Type B pancreatic cell (in vitro differentiated cells): ENCODE data around the gene PLB1. TPM values are rescaled to one million over a fixed set of nuclear protein-coding genes. Genes with fewer than 3 reads are reported as not detected.

ENCODE experiments used
- DNase-seq: peaks from one replicate; pipeline ENCODE4 v3.0.0; 2021; ENCODE audit warnings: mixed read lengths; ENCODE audit not compliant: unreplicated experiment; ENCODE audit errors: extremely low spot score
- H3K27ac Mint-ChIP-seq: 2 replicates; pipeline ENCODE4 v1.8.0; 2021; ENCODE audit warnings: mild to moderate bottlenecking, mixed read lengths
- H3K27me3 Mint-ChIP-seq: 2 replicates; pipeline ENCODE4 v1.8.0; 2021; ENCODE audit warnings: mixed read lengths
- H3K36me3 Mint-ChIP-seq: 2 replicates; pipeline ENCODE4 v1.8.0; 2021; ENCODE audit warnings: mixed read lengths
- H3K4me1 Mint-ChIP-seq: one replicate; pipeline ENCODE4 v1.8.0; 2021; ENCODE audit warnings: mixed read lengths; ENCODE audit not compliant: unreplicated experiment
- H3K4me3 Mint-ChIP-seq: 2 replicates; pipeline ENCODE4 v1.8.0; 2021; ENCODE audit warnings: mild to moderate bottlenecking, mixed read lengths
- H3K9me3 Mint-ChIP-seq: 2 replicates; pipeline ENCODE4 v1.8.0; 2021; ENCODE audit warnings: mixed read lengths
- CTCF ChIP-seq: fragments of 200-600 bp; sonication (generic); conservative IDR thresholded peaks from 2 replicates; pipeline ENCODE4 v1.5.0; 2021; ENCODE audit warnings: antibody characterized with exemption, mild to moderate bottlenecking
- total RNA-seq: library from RNA; stranded (reverse); gene quantifications from 2 replicates; pipeline ENCODE4 v1.2.1, GENCODE V29; 2021; ENCODE audit warnings: low replicate concordance

Gene PLB1
- total RNA-seq, 1 donor from 2014 or later: 1.9 TPM

DNA sequence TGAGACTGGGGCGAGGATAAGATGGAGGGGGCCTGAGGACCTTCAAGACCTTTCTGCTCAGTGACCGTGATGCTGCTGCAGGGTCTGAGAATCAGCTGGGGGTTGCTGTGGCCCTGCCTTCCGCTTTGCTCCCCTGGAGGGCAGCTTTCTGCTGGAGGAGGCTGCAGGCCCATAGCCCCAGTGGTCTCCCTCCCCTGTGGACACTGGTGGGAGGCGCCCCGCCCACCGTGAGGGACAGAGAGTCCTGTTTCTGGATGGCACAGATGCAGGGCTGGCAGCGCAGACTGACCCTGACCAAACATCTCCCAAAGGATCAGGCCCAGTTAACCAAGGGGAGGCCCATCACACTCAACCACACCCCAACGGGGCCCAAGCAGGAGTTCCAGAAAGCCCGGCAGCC, 42.8 kb downstream of the PLB1 start:
- Mint-ChIP-seq H3K27ac (no peak overlapping the region), H3K9me3 (no peaks in the 10 kb centered on the region), H3K4me3 (no peak overlapping the region), H3K27me3 (peaks cover 14% of the 10 kb centered on the region), H3K36me3 (no peaks in the 10 kb centered on the region), H3K4me1 (no peaks in the 10 kb centered on the region)
- TF ChIP-seq CTCF: no peak
- DNase-seq: no peak

DNA sequence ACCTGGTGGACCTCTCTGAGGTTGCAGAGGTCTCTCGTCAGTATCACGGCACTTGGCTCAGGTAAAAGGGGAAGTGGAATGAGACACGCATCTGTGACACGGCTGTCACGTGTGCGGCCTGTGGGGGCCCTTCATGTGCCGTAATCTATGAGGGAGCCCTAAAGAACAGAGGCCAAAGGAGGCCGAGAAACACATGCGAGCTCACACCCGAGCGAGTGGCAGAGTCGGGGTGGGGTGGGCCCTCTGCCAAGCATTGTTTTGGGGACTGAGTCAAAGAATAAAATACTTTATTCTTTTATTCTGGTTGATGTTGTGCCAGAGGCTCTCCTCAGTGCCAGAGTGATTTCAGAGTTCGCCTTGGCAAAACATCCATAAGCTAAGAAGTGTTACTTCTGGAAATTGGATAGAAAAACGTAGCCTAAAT, 43.3 kb downstream of the PLB1 start:
- TF ChIP-seq CTCF: no peak
- Mint-ChIP-seq H3K9me3 (no peaks in the 10 kb centered on the region), H3K4me1 (no peaks in the 10 kb centered on the region), H3K27me3 (peaks cover 10% of the 10 kb centered on the region), H3K36me3 (no peaks in the 10 kb centered on the region), H3K4me3 (no peak overlapping the region), H3K27ac (no peak overlapping the region)
- no peak for DNase-seq

DNA sequence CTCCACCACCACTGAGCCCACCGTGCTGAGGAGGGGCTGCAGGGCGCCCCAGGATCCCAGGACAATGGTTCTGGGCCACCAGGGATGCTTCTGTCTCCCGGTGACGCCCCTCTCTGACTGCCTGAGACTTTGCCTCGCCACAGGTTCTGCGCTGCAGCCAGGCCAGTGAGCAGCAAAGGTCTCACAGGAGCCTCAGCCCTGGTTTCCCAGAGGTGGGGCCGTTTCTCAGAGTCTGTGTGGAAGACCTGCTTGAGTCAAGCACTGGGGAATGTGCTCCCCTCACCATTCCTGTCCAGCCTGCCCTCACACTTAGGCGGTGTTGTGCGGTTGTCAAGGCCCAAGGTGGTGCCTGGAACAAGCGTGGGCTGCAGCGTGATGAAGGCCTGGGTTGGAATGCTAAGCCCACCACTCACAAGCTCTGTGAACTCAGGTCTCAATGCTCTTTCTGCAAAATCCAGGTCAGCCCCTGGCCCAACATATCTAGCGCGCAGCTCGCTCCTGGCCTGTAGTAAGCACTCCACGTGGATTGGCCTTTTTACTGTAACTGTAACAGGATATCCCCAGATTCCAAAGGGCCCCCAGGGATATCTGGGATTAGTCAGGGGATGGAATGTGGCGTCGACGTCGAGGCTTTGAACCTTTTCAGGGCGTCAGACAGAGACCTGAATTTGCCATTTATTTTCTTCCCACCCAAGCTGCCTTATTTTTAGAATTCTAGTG, 47.6 kb downstream of the PLB1 start:
- H3K27me3 Mint-ChIP-seq: peaks cover under 1% of the 10 kb centered on the region
- H3K4me1 Mint-ChIP-seq: peaks cover 11% of the 10 kb centered on the region
- H3K9me3 Mint-ChIP-seq: no peaks in the 10 kb centered on the region
- no peak overlapping the region for H3K27ac Mint-ChIP-seq
- no peak for DNase-seq
- no peak for TF ChIP-seq CTCF
- no peak overlapping the region for H3K4me3 Mint-ChIP-seq
- no peaks in the 10 kb centered on the region for H3K36me3 Mint-ChIP-seq

DNA sequence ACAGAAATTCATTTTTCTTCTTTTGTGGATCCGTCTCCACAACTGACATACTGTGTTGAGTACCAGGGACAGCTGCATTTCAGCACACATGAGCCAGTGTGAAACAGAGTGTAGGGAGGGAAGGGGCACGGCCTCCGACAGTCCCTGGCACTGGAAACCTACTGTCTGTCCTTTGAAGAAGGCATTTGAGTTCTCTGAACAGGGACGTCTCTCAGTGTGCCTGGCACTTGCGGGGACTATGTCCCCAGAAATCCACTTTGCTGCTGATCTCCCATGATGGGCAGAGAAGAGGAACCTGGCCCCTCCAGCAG, 48.1 kb downstream of the PLB1 start:
- TF ChIP-seq CTCF: no peak
- Mint-ChIP-seq H3K36me3 (no peaks in the 10 kb centered on the region), H3K27ac (no peak overlapping the region)

DNA sequence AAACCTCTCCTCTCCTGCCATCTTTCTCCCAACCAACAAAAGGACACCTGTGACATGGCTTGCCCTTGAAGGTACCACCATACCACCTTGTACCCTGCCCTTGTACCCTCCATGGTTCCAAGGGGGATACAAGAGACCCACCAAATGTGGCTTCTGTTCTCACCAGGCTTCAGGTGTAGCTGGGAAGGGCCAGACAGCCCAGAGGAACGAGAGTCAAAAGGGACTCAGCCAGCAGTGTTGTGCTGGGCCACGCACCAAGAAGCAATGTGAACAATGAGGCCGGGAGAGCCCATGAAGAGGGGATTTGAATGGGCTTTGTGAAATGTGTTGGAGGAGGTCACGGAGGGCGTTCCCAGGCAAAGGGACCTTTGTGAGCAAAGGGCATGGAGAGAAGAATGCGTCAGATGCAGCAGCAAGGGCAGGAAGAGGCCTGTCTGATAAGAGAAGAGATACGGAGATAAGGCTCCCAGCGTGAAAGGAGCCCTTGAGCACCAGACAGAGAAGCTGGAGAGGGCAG, 48.6 kb downstream of the PLB1 start:
- no peak for TF ChIP-seq CTCF
- Mint-ChIP-seq H3K4me1 (peaks cover 11% of the 10 kb centered on the region), H3K27ac (peak overlapping the region; percentile 8), H3K27me3 (peaks cover 3% of the 10 kb centered on the region), H3K36me3 (no peaks in the 10 kb centered on the region), H3K4me3 (no peak overlapping the region), H3K9me3 (no peaks in the 10 kb centered on the region)
- DNase-seq: no peak

More for the DNA sequence above, 48.1 kb downstream of the PLB1 start:
- H3K4me1 Mint-ChIP-seq: peaks cover 11% of the 10 kb centered on the region
- no peak for DNase-seq
- H3K27me3 Mint-ChIP-seq: peaks cover 3% of the 10 kb centered on the region
- no peak overlapping the region for H3K4me3 Mint-ChIP-seq
- H3K9me3 Mint-ChIP-seq: no peaks in the 10 kb centered on the region
